AG04450 (cell line): ENCODE data around the gene OPCML. TPM values are rescaled to one million over a fixed set of nuclear protein-coding genes. Genes with fewer than 3 reads are reported as not detected.
A peak's percentile ranks its signal among the peaks of the same experiment; 100 is the strongest.

Experiments
- CTCF ChIA-PET: fragments of 300-600, 350-600 bp; formaldehyde crosslinking; extraction: SDS; loops from one replicate; lab custom pipeline; 2022; ENCODE audit warnings: antibody characterized with exemption, inconsistent platforms; lab: Charles Lee
- POLR2A ChIA-PET: fragments of 350-600 bp; formaldehyde crosslinking; extraction: SDS; loops from one replicate; lab custom pipeline; 2021; ENCODE audit warnings: antibody characterized with exemption, inconsistent platforms; lab: Yijun Ruan, JAX
- DNase-seq: peaks from one replicate; pipeline ENCODE4 v3.0.0-alpha.2; 2011; ENCODE audit warnings: low read depth, low spot score
- H3K27ac ChIP-seq: one replicate; pipeline ENCODE4 v1.5.1; 2012; ENCODE audit warnings: low read depth, low read length, control low read depth
- H3K27me3 ChIP-seq: one replicate; pipeline ENCODE4 v1.6.0; 2012; ENCODE audit warnings: low read length; ENCODE audit not compliant: control insufficient read depth, insufficient read depth
- H3K4me3 ChIP-seq: 2 replicates; pipeline ENCODE4 v1.5.1; 2011; ENCODE audit warnings: mild to moderate bottlenecking, low read depth, low read length, control low read depth
- H3K9me3 ChIP-seq: 2 replicates; pipeline ENCODE4 v1.5.1; 2012; ENCODE audit warnings: low read length; ENCODE audit not compliant: control insufficient read depth, insufficient read depth
- CTCF ChIP-seq: IDR thresholded peaks from 2 replicates; pipeline ENCODE4 v1.5.1; 2011; ENCODE audit warnings: low read depth, low read length, control low read depth, inconsistent platforms
- polyA plus RNA-seq: library from polyadenylated mRNA; depleted of rRNA; stranded (reverse); fragments of >200 nt; gene quantifications from 2 replicates; pipeline ENCODE4 v1.2.3, GENCODE V29; 2011

The OPCML gene
- polyA plus RNA-seq, 1 experiment = 1.1 TPM

DNA sequence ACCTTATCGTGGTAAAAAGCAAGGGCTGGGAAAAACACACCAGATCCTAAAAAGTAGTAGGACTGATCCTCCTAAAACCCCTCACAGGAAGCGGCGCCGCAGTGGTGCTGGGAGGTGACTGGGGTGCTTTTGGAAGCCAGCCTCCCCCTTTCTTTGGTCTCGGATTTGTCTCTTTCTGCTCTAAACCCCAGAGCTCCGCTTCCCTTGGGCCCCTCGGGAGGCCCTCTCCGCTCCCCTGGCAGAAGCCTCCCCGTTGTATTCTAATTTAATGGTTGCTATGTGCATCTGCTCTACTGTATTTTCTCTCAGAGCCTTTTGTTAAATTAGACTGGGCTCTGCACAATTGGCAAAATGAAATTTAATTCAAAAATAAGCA is 587.7 kb downstream of the OPCML start:
- no peak for TF ChIP-seq CTCF
- ChIA-PET POLR2A (interaction anchor here (0.7 kb wide), 1 partner anchor 335 kb away, joined by 3 read pairs; no protein-coding TSS in a partner anchor), CTCF (no interaction called here)
- Histone ChIP-seq H3K4me3 (peak overlapping the region; percentile 62; the same call in 1 of the 2 replicates), H3K9me3 (no peaks in the 10 kb centered on the region), H3K27ac (no peak overlapping the region), H3K27me3 (peaks cover 12% of the 10 kb centered on the region)
- DNase-seq = no peak

DNA sequence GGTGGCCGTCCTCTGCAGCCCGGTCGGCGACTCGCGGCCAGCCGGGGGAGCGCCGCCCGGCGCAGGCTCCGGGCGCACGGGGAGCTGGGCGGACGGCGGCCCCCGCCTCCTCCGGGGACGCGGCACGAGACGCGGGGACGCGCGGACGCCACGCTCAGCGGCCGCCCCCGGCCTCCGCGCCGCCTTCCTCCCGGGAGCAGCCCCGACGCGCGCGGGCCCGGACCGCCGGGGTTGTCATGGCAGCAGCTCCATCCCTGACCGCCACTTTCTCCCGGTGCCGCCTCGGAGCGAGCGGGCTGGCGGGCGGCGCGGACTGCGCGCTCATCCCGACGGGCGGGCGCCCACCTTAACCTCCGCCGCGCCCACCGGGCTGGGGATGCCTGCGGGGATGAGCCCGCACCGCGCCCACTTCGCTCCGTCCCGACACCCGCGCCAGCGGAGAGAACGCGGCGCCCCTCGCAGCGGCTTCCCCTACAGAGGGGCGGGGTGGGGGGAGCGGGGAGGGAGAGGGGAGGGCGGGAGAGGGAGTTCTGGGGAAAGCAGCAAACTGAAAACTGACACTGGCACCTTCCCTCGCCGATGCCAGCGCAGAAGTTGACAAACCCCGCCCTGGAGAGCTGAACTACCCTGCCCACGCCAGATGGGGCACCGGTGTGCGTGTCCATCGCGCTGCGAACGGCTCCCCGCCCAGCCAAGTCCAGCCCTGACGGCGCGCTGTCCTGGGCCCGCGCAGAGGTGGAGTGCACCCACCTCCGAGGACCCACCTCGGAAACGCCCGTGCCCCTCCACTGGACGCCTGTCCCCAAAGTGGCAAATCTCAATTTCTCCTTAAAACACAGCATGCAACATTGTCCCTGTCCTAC is 588.4 kb downstream of the OPCML start:
- CTCF ChIA-PET = interaction anchor here (0.5 to 0.9 kb wide), 3 partner anchors 17 to 1180 kb away, joined by 3 read pairs; no protein-coding TSS in a partner anchor

GRCh38 chr11:132943357-132943705 is 589.0 kb downstream of the OPCML start:
- H3K9me3 ChIP-seq = no peaks in the 10 kb centered on the region
- ChIA-PET CTCF (interaction anchor here (0.5 to 0.9 kb wide), 4 partner anchors 18 to 1179 kb away, joined by 3 read pairs; no protein-coding TSS in a partner anchor), POLR2A (no interaction called here)
- no peak for DNase-seq
- H3K27ac ChIP-seq = no peak overlapping the region
- peaks cover 7% of the 10 kb centered on the region for H3K27me3 ChIP-seq
- no peak for TF ChIP-seq CTCF
- peak overlapping the region; percentile 62 for H3K4me3 ChIP-seq

More for the DNA sequence above, 588.4 kb downstream of the OPCML start:
- H3K4me3 ChIP-seq = peak overlapping the region; percentile 62
- DNase-seq = no peak
- peak; percentile 16; the same call in 1 of the 2 replicates for TF ChIP-seq CTCF
- peaks cover 9% of the 10 kb centered on the region for H3K27me3 ChIP-seq
- POLR2A ChIA-PET = interaction anchor here (0.7 kb wide), 1 partner anchor 334 kb away, joined by 3 read pairs; no protein-coding TSS in a partner anchor
- no peak overlapping the region for H3K27ac ChIP-seq
- H3K9me3 ChIP-seq = no peaks in the 10 kb centered on the region

- TF ChIP-seq CTCF = 0 out of 2 replicates have a peak, but pooled peaks have one; percentile 5
- ChIA-PET POLR2A (no interaction called here), CTCF (interaction anchor here (0.5 to 2.5 kb wide), 10 partner anchors 8 to 1075 kb away, joined by 3 to 27 read pairs (median 3); no protein-coding TSS in a partner anchor)
- no peaks in the 10 kb centered on the region for H3K9me3 ChIP-seq
- no peak overlapping the region for H3K27ac ChIP-seq
- no peak for DNase-seq
- H3K4me3 ChIP-seq = peak overlapping the region; percentile 62
- peaks cover 7% of the 10 kb centered on the region for H3K27me3 ChIP-seq
Measured at GRCh38 chr11:132942611-132943356, 589.5 kb downstream of the OPCML start.
